ENCODE data around the gene EVX2.

DNA sequence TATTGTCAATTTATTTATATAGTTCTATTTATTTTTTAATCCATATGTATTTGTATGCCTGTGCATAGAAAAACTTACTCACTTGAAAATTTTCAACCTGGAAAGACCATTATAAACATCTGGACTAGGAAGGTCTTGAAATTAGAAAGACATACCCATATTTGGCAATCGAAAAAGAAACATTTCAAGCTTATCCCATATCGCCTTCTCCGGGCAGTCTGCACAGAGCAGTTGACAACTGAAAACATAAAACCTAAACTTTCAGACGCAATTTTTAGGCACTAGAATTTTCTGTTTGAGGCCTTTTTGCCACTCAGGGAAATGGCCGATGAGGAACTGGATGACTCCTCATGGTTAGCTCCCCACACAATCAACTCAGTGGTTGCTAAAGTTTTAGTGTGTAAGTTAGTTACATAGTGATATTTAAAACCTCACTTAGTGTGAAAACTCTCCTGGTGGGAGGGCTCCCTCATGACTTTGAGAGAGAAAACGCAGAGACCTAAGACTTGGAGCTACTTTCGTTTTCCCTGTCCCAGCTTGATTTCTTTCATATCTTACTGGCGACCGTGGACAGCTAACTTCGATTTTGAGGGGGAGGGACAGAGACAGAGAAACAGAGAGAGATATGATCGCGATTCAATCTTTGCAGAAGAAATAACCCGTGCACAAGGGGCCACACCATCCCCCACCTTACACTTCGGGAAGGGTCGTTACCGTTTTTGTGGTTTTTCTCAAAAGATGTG is 12.7 kb upstream of the EVX2 start:
- TF ChIP-seq, protein P1, sequence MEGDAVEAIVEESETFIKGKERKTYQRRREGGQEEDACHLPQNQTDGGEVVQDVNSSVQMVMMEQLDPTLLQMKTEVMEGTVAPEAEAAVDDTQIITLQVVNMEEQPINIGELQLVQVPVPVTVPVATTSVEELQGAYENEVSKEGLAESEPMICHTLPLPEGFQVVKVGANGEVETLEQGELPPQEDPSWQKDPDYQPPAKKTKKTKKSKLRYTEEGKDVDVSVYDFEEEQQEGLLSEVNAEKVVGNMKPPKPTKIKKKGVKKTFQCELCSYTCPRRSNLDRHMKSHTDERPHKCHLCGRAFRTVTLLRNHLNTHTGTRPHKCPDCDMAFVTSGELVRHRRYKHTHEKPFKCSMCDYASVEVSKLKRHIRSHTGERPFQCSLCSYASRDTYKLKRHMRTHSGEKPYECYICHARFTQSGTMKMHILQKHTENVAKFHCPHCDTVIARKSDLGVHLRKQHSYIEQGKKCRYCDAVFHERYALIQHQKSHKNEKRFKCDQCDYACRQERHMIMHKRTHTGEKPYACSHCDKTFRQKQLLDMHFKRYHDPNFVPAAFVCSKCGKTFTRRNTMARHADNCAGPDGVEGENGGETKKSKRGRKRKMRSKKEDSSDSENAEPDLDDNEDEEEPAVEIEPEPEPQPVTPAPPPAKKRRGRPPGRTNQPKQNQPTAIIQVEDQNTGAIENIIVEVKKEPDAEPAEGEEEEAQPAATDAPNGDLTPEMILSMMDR (IDR thresholded peaks at IDR 0.05), result no peak
- no peak for TF ChIP-seq POLR2A (IDR thresholded peaks at IDR 0.05)
